NCI-H2196 treated with DMSO at 0.1 percent for 48 hours (cell line): Measurements from ENCODE around the gene OR2V2.

Experiments used
- DNase-seq: peaks from one replicate; lab custom pipeline; 2025; ENCODE audit not compliant: unreplicated experiment; lab: John Stamatoyannopoulos, UW

Gene OR2V2

GRCh38 chr5:181205761-181206649 is 58.6 kb downstream of the OR2V2 start:
- no peak for DNase-seq

- DNase-seq, result no peak
These were observed 60.0 kb downstream of the OR2V2 start for GRCh38 chr5:181207214-181207959.

- no peak for DNase-seq
These were observed 60.5 kb downstream of the OR2V2 start for GRCh38 chr5:181207960-181208253.
